ENCODE results near the gene RUNX1.

Gene RUNX1

GRCh38 chr21:34949499-34949898, 99.6 kb downstream of the RUNX1 start:
- DNase-seq (ENCODE audit: low read depth in 1 of 2, low spot score in 1 of 2) = no peak

- DNase-seq (ENCODE audit: low read depth in 1 of 2, low spot score in 1 of 2) = no peak
Observed at GRCh38 chr21:34949030-34949429, 100.1 kb downstream of the RUNX1 start.

GRCh38 chr21:34948157-34948556, 100.9 kb downstream of the RUNX1 start:
- no peak for DNase-seq (ENCODE audit: low read depth in 1 of 2, low spot score in 1 of 2)

GRCh38 chr21:34946916-34947534, 102.1 kb downstream of the RUNX1 start:
- no peak for DNase-seq (ENCODE audit: low read depth in 1 of 2, low spot score in 1 of 2)

- DNase-seq (ENCODE audit: low read depth in 1 of 2, low spot score in 1 of 2) = no peak
Observed at GRCh38 chr21:34946385-34946840, 102.7 kb downstream of the RUNX1 start.

GRCh38 chr21:34945288-34945687, 103.8 kb downstream of the RUNX1 start:
- no peak for DNase-seq (ENCODE audit: low read depth in 1 of 2, low spot score in 1 of 2)

- DNase-seq (ENCODE audit: low read depth in 1 of 2, low spot score in 1 of 2) = no peak
Observed at GRCh38 chr21:34944015-34944755, 104.9 kb downstream of the RUNX1 start.

GRCh38 chr21:34942911-34943310, 106.2 kb downstream of the RUNX1 start:
- DNase-seq (ENCODE audit: low read depth in 1 of 2, low spot score in 1 of 2) = no peak

GRCh38 chr21:34941162-34941561, 107.9 kb downstream of the RUNX1 start:
- DNase-seq (ENCODE audit: low read depth in 1 of 2, low spot score in 1 of 2) = no peak

- no peak for DNase-seq (ENCODE audit: low read depth in 1 of 2, low spot score in 1 of 2)
Observed at GRCh38 chr21:34939673-34940331, 109.3 kb downstream of the RUNX1 start.

- no peak for DNase-seq (ENCODE audit: low read depth in 1 of 2, low spot score in 1 of 2)
Observed at GRCh38 chr21:34938089-34938764, 110.9 kb downstream of the RUNX1 start.

GRCh38 chr21:34936883-34937563, 112.1 kb downstream of the RUNX1 start:
- no peak for DNase-seq (ENCODE audit: low read depth in 1 of 2, low spot score in 1 of 2)

- DNase-seq (ENCODE audit: low read depth in 1 of 2, low spot score in 1 of 2) = no peak
Observed at GRCh38 chr21:34936371-34936789, 112.7 kb downstream of the RUNX1 start.

- no peak for DNase-seq (ENCODE audit: low read depth in 1 of 2, low spot score in 1 of 2)
Observed at GRCh38 chr21:34935898-34936297, 113.2 kb downstream of the RUNX1 start.

- DNase-seq (ENCODE audit: low read depth in 1 of 2, low spot score in 1 of 2) = no peak
Observed at GRCh38 chr21:34935452-34935851, 113.7 kb downstream of the RUNX1 start.

GRCh38 chr21:34934350-34934749, 114.8 kb downstream of the RUNX1 start:
- no peak for DNase-seq (ENCODE audit: low read depth in 1 of 2, low spot score in 1 of 2)

- peak in 1 of 2 donors; percentile 31 for DNase-seq (ENCODE audit: low read depth in 1 of 2, low spot score in 1 of 2)
Observed at GRCh38 chr21:34933609-34934335, 115.3 kb downstream of the RUNX1 start.

GRCh38 chr21:34932233-34932632, 116.9 kb downstream of the RUNX1 start:
- DNase-seq (ENCODE audit: low read depth in 1 of 2, low spot score in 1 of 2) = no peak

- no peak for DNase-seq (ENCODE audit: low read depth in 1 of 2, low spot score in 1 of 2)
Observed at GRCh38 chr21:34930971-34931370, 118.1 kb downstream of the RUNX1 start.

- DNase-seq (ENCODE audit: low read depth in 1 of 2, low spot score in 1 of 2) = no peak
Observed at GRCh38 chr21:34928637-34929036, 120.5 kb downstream of the RUNX1 start.
